ENCODE data around the gene IGF2BP2.
A peak's percentile ranks its signal among the peaks of the same experiment; 100 is the strongest.

The IGF2BP2 gene

DNA sequence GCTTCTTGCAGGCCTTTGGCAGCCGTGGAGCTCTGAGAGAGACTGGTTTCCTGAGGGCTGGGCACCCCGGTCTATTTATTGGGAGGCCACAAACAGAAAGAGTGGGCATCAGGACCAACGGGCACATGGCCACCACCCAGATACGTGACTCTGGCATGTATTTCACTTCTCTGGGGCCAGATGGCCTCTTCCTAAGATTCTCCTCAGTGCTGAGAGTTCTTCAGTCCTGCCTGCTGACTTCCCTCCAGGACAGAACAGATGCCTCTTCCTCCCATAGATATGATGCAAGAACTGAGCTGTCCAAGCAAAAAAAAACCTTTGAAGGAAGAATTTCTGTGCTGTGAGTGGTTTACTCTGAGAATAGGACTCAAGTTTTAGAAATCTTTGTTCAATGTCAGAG, 107.7 kb downstream of the IGF2BP2 start:
- H3K4me3 ChIP-seq (ENCODE audit: low read length) = peak overlapping the region; percentile 22
- DNase-seq (ENCODE audit: low read depth) = peak; percentile 90
- peaks cover 33% of the 10 kb centered on the region for H3K4me1 ChIP-seq (ENCODE audit: control insufficient read depth, insufficient read depth, low read length)
- H3K27me3 ChIP-seq (replicated peaks; ENCODE audit: control insufficient read depth, insufficient read depth, low read length) = no peaks in the 10 kb centered on the region
- peak overlapping the region; percentile 66 for H3K9ac ChIP-seq (ENCODE audit: low read length)
- H3K9me3 ChIP-seq (ENCODE audit: control insufficient read depth, low read length) = no peaks in the 10 kb centered on the region
- H3K36me3 ChIP-seq (ENCODE audit: control insufficient read depth, insufficient read depth, low read length, severe bottlenecking) = no peaks in the 10 kb centered on the region

DNA sequence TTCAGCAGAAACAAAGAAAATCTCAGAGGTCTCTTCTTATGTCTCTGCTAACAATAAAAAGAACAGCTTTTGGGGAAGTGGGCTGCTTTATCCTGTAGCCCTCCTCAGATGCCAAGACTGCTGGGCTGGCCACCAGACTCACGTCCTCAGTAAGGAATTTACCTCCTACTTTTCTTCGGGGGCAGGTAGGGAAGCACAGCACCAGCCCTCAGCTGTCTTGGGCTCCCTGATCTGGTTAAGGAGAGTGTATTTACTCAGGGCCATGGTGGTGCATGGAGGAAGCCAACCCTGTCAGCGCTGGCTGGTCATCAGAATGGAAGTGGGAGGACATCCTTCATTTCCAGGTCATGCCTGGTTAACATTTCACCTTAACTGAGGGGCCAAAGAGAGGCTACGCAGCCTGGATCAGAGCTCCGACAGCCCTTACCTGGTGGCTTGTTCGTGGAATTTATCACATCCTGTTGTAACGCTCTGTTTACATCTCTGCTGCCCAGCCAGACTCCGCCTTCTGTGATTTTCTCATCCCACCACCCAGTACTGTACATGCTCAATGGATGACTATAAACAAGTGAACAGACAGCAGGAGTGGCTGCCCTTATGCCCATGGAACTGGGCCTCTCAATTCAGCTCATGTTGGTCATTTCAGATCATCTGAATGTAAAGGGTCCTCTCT, 108.3 kb downstream of the IGF2BP2 start:
- peaks cover 35% of the 10 kb centered on the region for H3K4me1 ChIP-seq (ENCODE audit: control insufficient read depth, insufficient read depth, low read length)
- no peaks in the 10 kb centered on the region for H3K27me3 ChIP-seq (replicated peaks; ENCODE audit: control insufficient read depth, insufficient read depth, low read length)
- no peaks in the 10 kb centered on the region for H3K9me3 ChIP-seq (ENCODE audit: control insufficient read depth, low read length)
- peak overlapping the region; percentile 12 for H3K9ac ChIP-seq (ENCODE audit: low read length)
- no peaks in the 10 kb centered on the region for H3K36me3 ChIP-seq (ENCODE audit: control insufficient read depth, insufficient read depth, low read length, severe bottlenecking)
- no peak for DNase-seq (ENCODE audit: low read depth)
- H3K4me3 ChIP-seq (ENCODE audit: low read length) = no peak overlapping the region

DNA sequence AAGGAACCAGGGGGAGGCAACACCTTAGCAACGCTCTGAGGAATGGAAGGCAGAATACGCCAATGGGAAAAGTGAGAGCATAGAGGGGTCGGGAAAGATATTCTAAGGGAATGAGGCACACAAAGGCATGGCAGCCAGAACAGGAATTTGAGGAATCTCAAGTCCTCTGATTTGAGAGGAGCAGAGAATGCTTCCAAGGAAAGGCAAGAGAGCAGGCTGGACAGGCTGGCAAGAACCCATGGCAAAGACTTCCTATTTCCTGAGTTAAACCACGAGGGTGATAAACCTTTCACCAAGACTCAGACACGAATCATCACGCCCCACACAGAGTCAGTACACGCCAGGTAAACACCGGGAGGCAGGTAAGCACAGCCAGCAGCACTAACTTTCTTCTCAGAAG, 109.8 kb downstream of the IGF2BP2 start:
- H3K9ac ChIP-seq (ENCODE audit: low read length) = no peak overlapping the region
- peaks cover 41% of the 10 kb centered on the region for H3K4me1 ChIP-seq (ENCODE audit: control insufficient read depth, insufficient read depth, low read length)
- H3K27me3 ChIP-seq (replicated peaks; ENCODE audit: control insufficient read depth, insufficient read depth, low read length) = no peaks in the 10 kb centered on the region
- no peak for DNase-seq (ENCODE audit: low read depth)
- no peaks in the 10 kb centered on the region for H3K36me3 ChIP-seq (ENCODE audit: control insufficient read depth, insufficient read depth, low read length, severe bottlenecking)
- H3K4me3 ChIP-seq (ENCODE audit: low read length) = no peak overlapping the region
- no peaks in the 10 kb centered on the region for H3K9me3 ChIP-seq (ENCODE audit: control insufficient read depth, low read length)

DNA sequence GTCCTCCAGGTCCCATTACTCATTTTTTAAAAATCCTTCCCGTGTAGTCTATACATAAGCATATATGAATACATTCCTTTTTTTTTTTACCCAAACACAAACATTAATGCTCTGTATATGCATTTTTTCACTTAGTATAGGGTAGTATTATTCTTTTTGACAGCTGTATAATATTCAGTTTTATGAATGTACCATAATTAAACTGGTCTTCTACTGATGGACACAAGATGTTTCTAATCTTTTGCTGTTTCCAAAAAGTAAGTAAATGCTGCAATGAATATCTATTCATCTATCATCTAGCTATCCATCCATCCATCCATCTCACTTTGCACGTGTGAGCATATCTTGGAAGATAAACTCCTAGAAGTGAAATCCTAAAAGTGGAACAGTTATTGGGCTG, 110.8 kb downstream of the IGF2BP2 start:
- Histone ChIP-seq H3K36me3 (ENCODE audit: control insufficient read depth, insufficient read depth, low read length, severe bottlenecking) (no peaks in the 10 kb centered on the region), H3K9ac (ENCODE audit: low read length) (no peak overlapping the region), H3K4me1 (ENCODE audit: control insufficient read depth, insufficient read depth, low read length) (peaks cover 48% of the 10 kb centered on the region), H3K9me3 (ENCODE audit: control insufficient read depth, low read length) (no peaks in the 10 kb centered on the region), H3K4me3 (ENCODE audit: low read length) (no peak overlapping the region), H3K27me3 (replicated peaks; ENCODE audit: control insufficient read depth, insufficient read depth, low read length) (no peaks in the 10 kb centered on the region)
- no peak for DNase-seq (ENCODE audit: low read depth)

DNA sequence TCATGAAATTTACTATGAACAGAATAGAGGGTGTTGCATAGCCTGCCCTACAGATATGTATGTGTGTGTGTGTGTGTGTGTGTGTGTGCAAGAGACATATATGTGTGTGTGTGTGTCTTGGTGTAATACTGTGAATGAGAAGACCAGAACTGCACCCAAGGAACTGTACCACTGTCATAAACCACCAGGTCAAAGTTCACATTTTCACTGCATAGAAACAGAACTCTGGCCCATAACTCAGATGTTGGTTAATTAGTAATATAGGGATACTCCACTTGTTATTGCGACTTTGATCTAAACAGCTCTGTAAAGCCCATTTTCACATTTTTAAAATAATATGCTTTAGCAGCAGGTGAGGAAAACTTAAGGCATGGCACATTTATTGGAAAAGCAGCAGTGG, 111.8 kb downstream of the IGF2BP2 start:
- H3K27me3 ChIP-seq (replicated peaks; ENCODE audit: control insufficient read depth, insufficient read depth, low read length) = no peaks in the 10 kb centered on the region
- no peaks in the 10 kb centered on the region for H3K36me3 ChIP-seq (ENCODE audit: control insufficient read depth, insufficient read depth, low read length, severe bottlenecking)
- DNase-seq (ENCODE audit: low read depth) = no peak
- H3K9ac ChIP-seq (ENCODE audit: low read length) = no peak overlapping the region
- H3K9me3 ChIP-seq (ENCODE audit: control insufficient read depth, low read length) = no peaks in the 10 kb centered on the region
- peaks cover 53% of the 10 kb centered on the region for H3K4me1 ChIP-seq (ENCODE audit: control insufficient read depth, insufficient read depth, low read length)
- H3K4me3 ChIP-seq (ENCODE audit: low read length) = no peak overlapping the region

DNA sequence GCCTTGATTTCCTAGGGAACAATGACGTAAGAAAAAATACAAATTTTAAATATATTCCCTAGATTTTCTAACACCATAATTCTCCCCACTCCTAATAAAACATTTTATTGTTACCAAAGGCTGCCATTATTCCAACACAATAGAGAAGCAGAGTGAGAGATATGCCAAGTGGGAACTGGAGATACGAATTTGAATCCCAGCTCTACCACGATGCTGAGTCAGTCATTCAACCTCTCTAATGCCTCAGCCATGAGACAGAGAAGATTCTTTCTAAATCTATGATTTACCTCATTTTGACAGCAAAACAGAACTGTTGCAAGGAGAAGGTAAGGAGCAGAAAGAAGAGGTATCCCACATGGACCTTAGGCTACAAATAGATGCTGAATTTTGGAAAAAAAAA, 112.5 kb downstream of the IGF2BP2 start:
- peaks cover 46% of the 10 kb centered on the region for H3K4me1 ChIP-seq (ENCODE audit: control insufficient read depth, insufficient read depth, low read length)
- H3K9ac ChIP-seq (ENCODE audit: low read length) = no peak overlapping the region
- H3K4me3 ChIP-seq (ENCODE audit: low read length) = no peak overlapping the region
- no peaks in the 10 kb centered on the region for H3K27me3 ChIP-seq (replicated peaks; ENCODE audit: control insufficient read depth, insufficient read depth, low read length)
- H3K9me3 ChIP-seq (ENCODE audit: control insufficient read depth, low read length) = no peaks in the 10 kb centered on the region
- H3K36me3 ChIP-seq (ENCODE audit: control insufficient read depth, insufficient read depth, low read length, severe bottlenecking) = no peaks in the 10 kb centered on the region
- DNase-seq (ENCODE audit: low read depth) = no peak

DNA sequence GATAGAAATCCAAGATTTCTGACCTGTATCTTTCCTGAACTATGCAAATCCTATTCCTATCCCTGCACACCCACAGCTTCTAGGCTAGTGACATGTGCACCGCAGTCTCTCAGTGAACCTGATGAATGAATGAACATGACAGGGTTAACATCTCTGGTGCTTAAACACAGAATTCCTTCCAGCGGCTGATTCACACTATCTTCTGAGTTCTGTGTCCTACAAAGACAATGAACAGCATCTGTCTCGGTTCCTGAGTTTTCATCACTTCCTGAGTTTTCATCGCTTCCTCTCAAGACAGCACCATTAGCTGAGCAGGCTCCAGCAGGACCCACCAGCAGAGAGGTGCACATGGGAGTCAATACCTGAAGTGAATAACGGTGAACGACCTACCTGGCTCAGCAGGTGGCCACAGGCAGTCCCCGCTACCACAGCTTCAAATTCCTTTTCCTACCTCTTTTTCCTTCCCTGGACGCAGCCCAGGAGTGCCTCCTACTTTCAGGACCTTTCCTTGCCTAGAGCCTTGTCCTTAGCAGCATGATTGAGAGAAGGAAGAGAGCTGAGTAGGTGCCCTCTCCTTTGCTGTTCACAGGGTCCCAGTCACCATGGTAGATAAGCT, 113.5 kb downstream of the IGF2BP2 start:
- H3K36me3 ChIP-seq (ENCODE audit: control insufficient read depth, insufficient read depth, low read length, severe bottlenecking) = no peaks in the 10 kb centered on the region
- H3K27me3 ChIP-seq (replicated peaks; ENCODE audit: control insufficient read depth, insufficient read depth, low read length) = no peaks in the 10 kb centered on the region
- H3K4me1 ChIP-seq (ENCODE audit: control insufficient read depth, insufficient read depth, low read length) = peaks cover 38% of the 10 kb centered on the region
- no peaks in the 10 kb centered on the region for H3K9me3 ChIP-seq (ENCODE audit: control insufficient read depth, low read length)
- no peak overlapping the region for H3K9ac ChIP-seq (ENCODE audit: low read length)
- no peak overlapping the region for H3K4me3 ChIP-seq (ENCODE audit: low read length)
- DNase-seq (ENCODE audit: low read depth) = no peak

DNA sequence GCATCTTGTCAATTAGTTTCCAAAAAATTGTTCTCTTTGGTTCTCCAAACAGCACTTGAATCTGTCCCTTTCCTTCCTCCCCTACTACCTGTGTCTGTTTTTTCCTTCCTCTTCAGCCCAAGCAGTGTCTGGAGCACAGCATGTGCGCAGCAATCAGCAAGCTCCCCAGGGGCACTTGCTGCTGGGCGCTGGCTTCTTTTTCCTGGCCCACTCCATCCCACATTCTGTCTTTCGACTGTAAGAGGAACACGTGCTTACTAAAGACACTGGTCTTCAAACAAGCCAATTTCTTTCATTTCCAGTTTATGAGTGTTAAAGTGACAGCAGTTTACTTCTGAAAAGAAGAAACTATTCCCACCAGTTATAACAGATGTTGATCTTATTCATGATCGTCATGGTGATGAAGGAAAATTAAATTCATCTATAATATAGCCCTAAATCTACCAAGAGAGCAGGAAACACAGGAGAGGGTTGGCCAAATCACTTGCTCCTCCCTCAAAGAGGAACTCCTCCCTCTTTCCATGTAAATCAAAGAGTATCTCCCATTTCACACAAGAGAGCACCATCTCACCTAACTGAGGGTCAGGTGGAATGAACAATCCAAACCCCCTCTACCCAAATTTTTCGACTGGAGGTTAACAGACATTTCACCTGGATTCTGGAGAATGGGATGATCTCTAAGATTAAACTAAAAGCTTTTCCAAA, 115.4 kb downstream of the IGF2BP2 start:
- H3K9ac ChIP-seq (ENCODE audit: low read length) = no peak overlapping the region
- no peaks in the 10 kb centered on the region for H3K27me3 ChIP-seq (replicated peaks; ENCODE audit: control insufficient read depth, insufficient read depth, low read length)
- no peaks in the 10 kb centered on the region for H3K36me3 ChIP-seq (ENCODE audit: control insufficient read depth, insufficient read depth, low read length, severe bottlenecking)
- peaks cover 27% of the 10 kb centered on the region for H3K4me1 ChIP-seq (ENCODE audit: control insufficient read depth, insufficient read depth, low read length)
- no peak overlapping the region for H3K4me3 ChIP-seq (ENCODE audit: low read length)
- DNase-seq (ENCODE audit: low read depth) = no peak
- H3K9me3 ChIP-seq (ENCODE audit: control insufficient read depth, low read length) = no peaks in the 10 kb centered on the region

DNA sequence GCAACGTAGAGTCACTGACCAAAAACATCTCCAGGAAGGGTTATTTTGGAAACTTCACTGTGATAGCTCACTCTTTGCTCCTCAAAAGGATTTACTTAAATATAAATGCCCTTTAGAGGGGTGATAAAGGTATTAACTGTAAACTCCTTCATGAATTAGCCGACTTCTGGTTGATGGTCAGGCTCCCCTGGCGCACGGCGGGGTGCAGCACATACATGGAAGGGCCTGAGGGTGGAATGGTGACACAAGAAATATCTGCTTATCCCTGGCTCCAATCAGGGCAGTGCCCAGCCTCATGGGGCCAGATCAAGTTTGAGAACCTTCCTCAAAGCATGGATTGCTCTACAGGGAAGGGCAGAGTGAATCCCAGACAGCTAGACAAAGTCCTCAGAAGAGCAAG, 116.5 kb downstream of the IGF2BP2 start:
- H3K9ac ChIP-seq (ENCODE audit: low read length) = no peak overlapping the region
- peaks cover 27% of the 10 kb centered on the region for H3K4me1 ChIP-seq (ENCODE audit: control insufficient read depth, insufficient read depth, low read length)
- H3K9me3 ChIP-seq (ENCODE audit: control insufficient read depth, low read length) = no peaks in the 10 kb centered on the region
- no peaks in the 10 kb centered on the region for H3K27me3 ChIP-seq (replicated peaks; ENCODE audit: control insufficient read depth, insufficient read depth, low read length)
- H3K36me3 ChIP-seq (ENCODE audit: control insufficient read depth, insufficient read depth, low read length, severe bottlenecking) = no peaks in the 10 kb centered on the region
- H3K4me3 ChIP-seq (ENCODE audit: low read length) = no peak overlapping the region
- no peak for DNase-seq (ENCODE audit: low read depth)

DNA sequence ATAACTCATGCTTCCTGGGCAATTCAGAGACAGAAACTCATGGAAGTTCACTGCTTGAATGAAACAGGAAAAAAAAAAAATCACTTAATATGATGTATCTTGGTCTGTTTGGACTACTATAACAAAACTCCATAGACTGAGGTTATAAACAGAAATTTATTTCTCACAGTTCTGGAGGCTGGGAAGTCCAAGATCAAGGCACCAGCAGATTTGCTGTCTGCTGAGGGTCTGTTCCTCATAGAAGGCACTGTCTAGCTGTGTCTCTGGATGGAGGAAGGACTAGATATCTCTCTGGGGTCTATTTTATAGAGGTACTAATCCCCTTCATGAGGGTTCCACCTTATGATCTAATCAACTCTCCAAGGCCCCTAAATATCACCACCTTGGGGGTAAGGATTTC, 119.3 kb downstream of the IGF2BP2 start:
- Histone ChIP-seq H3K36me3 (ENCODE audit: control insufficient read depth, insufficient read depth, low read length, severe bottlenecking) (no peaks in the 10 kb centered on the region), H3K9ac (ENCODE audit: low read length) (no peak overlapping the region), H3K4me1 (ENCODE audit: control insufficient read depth, insufficient read depth, low read length) (peaks cover 14% of the 10 kb centered on the region), H3K9me3 (ENCODE audit: control insufficient read depth, low read length) (no peaks in the 10 kb centered on the region), H3K4me3 (ENCODE audit: low read length) (no peak overlapping the region), H3K27me3 (replicated peaks; ENCODE audit: control insufficient read depth, insufficient read depth, low read length) (no peaks in the 10 kb centered on the region)
- no peak for DNase-seq (ENCODE audit: low read depth)

DNA sequence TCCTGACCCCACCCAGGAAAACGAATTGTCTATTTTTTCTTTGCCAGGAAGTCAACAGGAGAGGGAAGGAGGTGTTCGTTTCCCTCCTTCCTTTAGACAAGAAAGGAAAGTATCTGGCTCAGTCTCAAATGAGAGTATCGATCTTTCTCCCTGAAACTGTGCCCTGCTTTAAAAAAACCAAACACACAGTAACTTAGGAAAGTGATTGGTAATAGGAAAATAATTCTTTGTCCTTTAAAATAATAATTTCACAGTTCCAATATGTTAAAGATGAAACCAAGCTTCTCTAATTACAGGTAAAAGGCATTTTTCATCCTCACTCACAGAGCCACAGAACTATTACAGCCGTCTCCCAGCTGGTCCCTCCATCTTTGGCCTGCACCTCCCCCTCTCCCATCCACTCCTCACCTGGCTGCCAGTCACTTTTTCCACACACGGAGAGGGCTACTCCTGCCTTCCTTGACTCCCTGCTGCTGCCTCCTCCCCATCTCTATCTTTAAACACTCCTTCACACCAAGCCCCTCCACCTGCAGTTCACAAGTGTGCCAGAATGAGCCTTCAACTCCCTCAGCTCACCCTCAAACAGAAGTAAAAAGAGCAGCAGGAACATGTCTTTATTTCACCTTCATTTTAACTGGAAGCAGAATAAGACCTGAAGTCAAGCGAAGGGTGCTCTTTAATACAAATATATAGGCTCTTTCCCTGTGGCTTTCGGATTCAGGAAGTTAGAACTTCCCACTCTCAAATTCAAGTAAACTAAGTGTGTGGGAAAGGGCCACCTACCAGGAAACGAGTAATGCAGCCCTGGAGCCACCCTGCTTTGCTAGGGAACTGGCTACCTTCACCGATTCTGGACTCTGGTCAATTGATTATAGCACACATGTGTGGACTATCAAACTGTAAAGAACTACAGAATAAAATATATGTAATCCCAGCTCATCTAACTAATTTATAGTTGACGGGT, 122.3 kb downstream of the IGF2BP2 start:
- Histone ChIP-seq H3K4me3 (ENCODE audit: low read length) (no peak overlapping the region), H3K36me3 (ENCODE audit: control insufficient read depth, insufficient read depth, low read length, severe bottlenecking) (no peaks in the 10 kb centered on the region), H3K9ac (ENCODE audit: low read length) (no peak overlapping the region), H3K9me3 (ENCODE audit: control insufficient read depth, low read length) (no peaks in the 10 kb centered on the region), H3K27me3 (replicated peaks; ENCODE audit: control insufficient read depth, insufficient read depth, low read length) (no peaks in the 10 kb centered on the region), H3K4me1 (ENCODE audit: control insufficient read depth, insufficient read depth, low read length) (peaks cover 9% of the 10 kb centered on the region)
- no peak for DNase-seq (ENCODE audit: low read depth)

Data from adipocyte (in vitro differentiated cells).